Mucosa of gallbladder (tissue), 1 donor: ENCODE data around the gene CEACAM19. TPM values are rescaled to one million over a fixed set of nuclear protein-coding genes. Genes with fewer than 3 reads are reported as not detected.
A peak's percentile ranks its signal among the peaks of the same experiment; 100 is the strongest.
"Not testable (repeated sequence)": the region's sequence is repeated elsewhere in the genome, so short reads cannot be mapped to it uniquely, and the experiment has no call there.

Experiments
- DNase-seq: peaks from one replicate; pipeline ENCODE4 v3.0.0-alpha.2; 2020; ENCODE audit warnings: low spot score
- total RNA-seq: library from RNA; stranded (reverse); gene quantifications from one replicate; pipeline ENCODE4 v1.2.1, GENCODE V29; 2021
- donor health status: DM: no; HTN: no; CAD: no.

CEACAM19 gene
- total RNA-seq, 1 donor from 2014 or later: 10.9 TPM

GRCh38 chr19:44700547-44700946, 29.3 kb downstream of the CEACAM19 start:
- no peak for DNase-seq

GRCh38 chr19:44701228-44701627, 29.9 kb downstream of the CEACAM19 start:
- DNase-seq: no peak

- DNase-seq: no peak
Observed at GRCh38 chr19:44702551-44703176, 31.4 kb downstream of the CEACAM19 start.

GRCh38 chr19:44703336-44704078, 32.2 kb downstream of the CEACAM19 start:
- no peak for DNase-seq

- DNase-seq: no peak
Observed at GRCh38 chr19:44704982-44705381, 33.7 kb downstream of the CEACAM19 start.

- no peak for DNase-seq
Observed at GRCh38 chr19:44705502-44706010, 34.3 kb downstream of the CEACAM19 start.

GRCh38 chr19:44706506-44707236, 35.4 kb downstream of the CEACAM19 start:
- no peak for DNase-seq

- no peak for DNase-seq
Observed at GRCh38 chr19:44707794-44708193, 36.5 kb downstream of the CEACAM19 start.

GRCh38 chr19:44708940-44709339, 37.7 kb downstream of the CEACAM19 start:
- no peak for DNase-seq

- DNase-seq: not testable (repeated sequence)
Observed at GRCh38 chr19:44709434-44710266, 38.4 kb downstream of the CEACAM19 start.

- DNase-seq: no peak
Observed at GRCh38 chr19:44710483-44710882, 39.2 kb downstream of the CEACAM19 start.

- no peak for DNase-seq
Observed at GRCh38 chr19:44712864-44713515, 41.7 kb downstream of the CEACAM19 start.

- DNase-seq: no peak
Observed at GRCh38 chr19:44714597-44715169, 43.4 kb downstream of the CEACAM19 start.

- no peak for DNase-seq
Observed at GRCh38 chr19:44717603-44718002, 46.3 kb downstream of the CEACAM19 start.

- DNase-seq: peak; percentile 86
Observed at GRCh38 chr19:44718441-44719261, 47.4 kb downstream of the CEACAM19 start.

- no peak for DNase-seq
Observed at GRCh38 chr19:44719262-44719701, 48.0 kb downstream of the CEACAM19 start.

GRCh38 chr19:44720396-44720795, 49.1 kb downstream of the CEACAM19 start:
- DNase-seq: not testable (repeated sequence)

GRCh38 chr19:44720945-44721344, 49.7 kb downstream of the CEACAM19 start:
- DNase-seq: no peak

GRCh38 chr19:44721369-44721768, 50.1 kb downstream of the CEACAM19 start:
- not testable (repeated sequence) for DNase-seq
